MM.1S (cell line): ENCODE data around the gene UBE2E3.

ENCODE experiments used
- DNase-seq: peaks from one replicate; pipeline ENCODE4 v3.0.0-alpha.2; 2015
- H2AFZ ChIP-seq: fragments of 300-600 bp; sonication (generic); 2 replicates; pipeline ENCODE4 v1.6.0; 2016; ENCODE audit warnings: antibody characterized with exemption, low read length
- H3F3A ChIP-seq: fragments of 300-600 bp; sonication (generic); 2 replicates; pipeline ENCODE4 v1.6.1; 2016; ENCODE audit warnings: mild to moderate bottlenecking, antibody characterized with exemption, low read length, moderate library complexity, mixed read lengths; ENCODE audit not compliant: insufficient read depth
- H3K27ac ChIP-seq: fragments of 300-600 bp; sonication (generic); 2 replicates; pipeline ENCODE4 v1.5.1; 2016; ENCODE audit warnings: mild to moderate bottlenecking, low read length
- H3K27me3 ChIP-seq: fragments of 300-600 bp; sonication (generic); replicated peaks from 2 replicates; pipeline ENCODE4 v1.6.0; 2016; ENCODE audit warnings: low read length; ENCODE audit not compliant: insufficient read depth
- H3K36me3 ChIP-seq: fragments of 300-600 bp; sonication (generic); replicated peaks from 2 replicates; pipeline ENCODE4 v1.6.1; 2016; ENCODE audit warnings: mild to moderate bottlenecking, low read length, mixed read lengths; ENCODE audit not compliant: insufficient read depth
- H3K4me1 ChIP-seq: fragments of 300-600 bp; sonication (generic); 2 replicates; pipeline ENCODE4 v1.6.1; 2016; ENCODE audit warnings: low read length, mixed read lengths
- H3K4me2 ChIP-seq: fragments of 300-600 bp; sonication (generic); 2 replicates; pipeline ENCODE4 v1.6.0; 2016; ENCODE audit warnings: low read depth, low read length
- H3K4me3 ChIP-seq: fragments of 300-600 bp; sonication (generic); 2 replicates; pipeline ENCODE4 v1.5.1; 2016; ENCODE audit warnings: low read length, mixed read lengths
- H3K79me2 ChIP-seq: fragments of 300-600 bp; sonication (generic); 2 replicates; pipeline ENCODE4 v1.6.1; 2016; ENCODE audit warnings: mixed run types, low read length, mixed read lengths
- H3K9ac ChIP-seq: fragments of 300-600 bp; sonication (generic); 2 replicates; pipeline ENCODE4 v1.6.1; 2016; ENCODE audit warnings: low read length, mixed read lengths
- H3K9me2 ChIP-seq: fragments of 300-600 bp; sonication (generic); replicated peaks from 2 replicates; pipeline ENCODE4 v1.6.1; 2016; ENCODE audit warnings: mild to moderate bottlenecking, low read length, mixed read lengths; ENCODE audit not compliant: insufficient read depth
- H3K9me3 ChIP-seq: fragments of 300-600 bp; sonication (generic); replicated peaks from 2 replicates; pipeline ENCODE4 v1.6.1; 2016; ENCODE audit warnings: mild to moderate bottlenecking, low read length, mixed read lengths; ENCODE audit not compliant: insufficient read depth
- H4K20me1 ChIP-seq: fragments of 300-600 bp; sonication (generic); 2 replicates; pipeline ENCODE4 v1.6.1; 2016; ENCODE audit warnings: mild to moderate bottlenecking, low read length, moderate library complexity, mixed read lengths; ENCODE audit not compliant: insufficient read depth
- CTCF ChIP-seq: fragments of 300-600 bp; sonication (generic); IDR thresholded peaks from 2 replicates; pipeline ENCODE4 v1.5.1; 2016; ENCODE audit warnings: antibody characterized with exemption, low read length, mixed read lengths
- EZH2 ChIP-seq: fragments of 300-600 bp; sonication (generic); optimal IDR thresholded peaks from 2 replicates; pipeline ENCODE3; 2017; ENCODE audit warnings: low read depth, mild to moderate bottlenecking, antibody characterized with exemption, low read length, mixed read lengths
- EZH2phosphoT487 ChIP-seq: fragments of 300-600 bp; sonication (generic); IDR thresholded peaks from 2 replicates; pipeline ENCODE4 v1.6.1; 2018; ENCODE audit warnings: antibody characterized with exemption, low read length

The UBE2E3 gene

GRCh38 chr2:181042706-181043105 lies 62.3 kb downstream of the UBE2E3 start:
- peaks cover 81% of the 10 kb centered on the region for H3K79me2 ChIP-seq
- H3K9ac ChIP-seq, result no peak overlapping the region
- no peaks in the 10 kb centered on the region for H3F3A ChIP-seq
- TF ChIP-seq EZH2 (no peak), CTCF (no peak), EZH2phosphoT487 (no peak)
- H3K36me3 ChIP-seq, result no peaks in the 10 kb centered on the region
- H3K27ac ChIP-seq, result no peak overlapping the region
- H3K4me2 ChIP-seq, result no peak overlapping the region
- DNase-seq, result no peak
- H3K9me2 ChIP-seq, result no peaks in the 10 kb centered on the region
- H3K4me3 ChIP-seq, result no peak overlapping the region
- no peaks in the 10 kb centered on the region for H3K27me3 ChIP-seq
- H3K9me3 ChIP-seq, result no peaks in the 10 kb centered on the region
- H2AFZ ChIP-seq, result no peak overlapping the region
- H4K20me1 ChIP-seq, result no peaks in the 10 kb centered on the region
- H3K4me1 ChIP-seq, result peaks cover 5% of the 10 kb centered on the region; the same call in 1 of the 2 replicates

- no peak for TF ChIP-seq EZH2
- no peak for TF ChIP-seq CTCF
- TF ChIP-seq EZH2phosphoT487, result no peak
- no peak overlapping the region for H3K4me2 ChIP-seq
- H3K9me2 ChIP-seq, result no peaks in the 10 kb centered on the region
- no peak overlapping the region for H3K4me3 ChIP-seq
- H3K36me3 ChIP-seq, result no peaks in the 10 kb centered on the region
- DNase-seq, result no peak
- H3K4me1 ChIP-seq, result peaks cover 8% of the 10 kb centered on the region; the same call in 1 of the 2 replicates
- H2AFZ ChIP-seq, result no peak overlapping the region
- no peak overlapping the region for H3K9ac ChIP-seq
- H3K27ac ChIP-seq, result no peak overlapping the region
- peaks cover under 1% of the 10 kb centered on the region for H3F3A ChIP-seq
- H3K79me2 ChIP-seq, result peaks cover 73% of the 10 kb centered on the region
- H3K9me3 ChIP-seq, result no peaks in the 10 kb centered on the region
- no peaks in the 10 kb centered on the region for H3K27me3 ChIP-seq
- no peaks in the 10 kb centered on the region for H4K20me1 ChIP-seq
Observed at GRCh38 chr2:181046833-181047232, 66.4 kb downstream of the UBE2E3 start.

- DNase-seq, result no peak
Observed at GRCh38 chr2:181047829-181048228, 67.4 kb downstream of the UBE2E3 start.

GRCh38 chr2:181051861-181052522 lies 71.6 kb downstream of the UBE2E3 start:
- peaks cover 77% of the 10 kb centered on the region for H3K79me2 ChIP-seq
- no peaks in the 10 kb centered on the region for H3K27me3 ChIP-seq
- peak overlapping the region; percentile 4; the same call in 1 of the 2 replicates for H3K9ac ChIP-seq
- H3K4me2 ChIP-seq, result peak overlapping the region; percentile 60
- H3K9me3 ChIP-seq, result no peaks in the 10 kb centered on the region
- DNase-seq, result peak; percentile 35
- H4K20me1 ChIP-seq, result no peaks in the 10 kb centered on the region
- H3F3A ChIP-seq, result peaks cover 12% of the 10 kb centered on the region
- TF ChIP-seq EZH2phosphoT487 (no peak), EZH2 (no peak), CTCF (no peak)
- H3K27ac ChIP-seq, result peak overlapping the region; percentile 39; the same call in 1 of the 2 replicates
- no peak overlapping the region for H2AFZ ChIP-seq
- H3K4me3 ChIP-seq, result peak overlapping the region; percentile 30
- no peaks in the 10 kb centered on the region for H3K9me2 ChIP-seq
- peaks cover 14% of the 10 kb centered on the region for H3K4me1 ChIP-seq
- H3K36me3 ChIP-seq, result no peaks in the 10 kb centered on the region

More at GRCh38 chr2:181047829-181048228, 67.4 kb downstream of the UBE2E3 start:
- peaks cover 70% of the 10 kb centered on the region for H3K79me2 ChIP-seq
- no peak overlapping the region for H3K4me3 ChIP-seq
- peaks cover 18% of the 10 kb centered on the region for H3K4me1 ChIP-seq
- H3K4me2 ChIP-seq, result no peak overlapping the region
- no peak overlapping the region for H3K9ac ChIP-seq
- H3K9me2 ChIP-seq, result no peaks in the 10 kb centered on the region
- H2AFZ ChIP-seq, result no peak overlapping the region
- no peaks in the 10 kb centered on the region for H3K36me3 ChIP-seq
- no peaks in the 10 kb centered on the region for H3K9me3 ChIP-seq
- no peak overlapping the region for H3K27ac ChIP-seq
- no peaks in the 10 kb centered on the region for H4K20me1 ChIP-seq
- no peak for TF ChIP-seq EZH2
- H3K27me3 ChIP-seq, result no peaks in the 10 kb centered on the region
- H3F3A ChIP-seq, result peaks cover 10% of the 10 kb centered on the region
